Esophagus muscularis mucosa (tissue), 4 donors: ENCODE measurements around the gene ACTN4. TPM values are rescaled to one million over a fixed set of nuclear protein-coding genes. Genes with fewer than 3 reads are reported as not detected.

ENCODE experiments used
- DNase-seq: peaks from one replicate; pipeline ENCODE4 v3.0.0-alpha.2; 2017; ENCODE audit errors: extremely low spot score
- H3K27ac ChIP-seq, 4 donors: fragments of 200-600 bp; sonication (generic); replicated peaks in 1 of 4; 1 replicate in 3 of 4; 2 replicates in 1 of 4; pipeline ENCODE4 v1.5.1; 2016 to 2019; ENCODE audit warnings: mild to moderate bottlenecking in 1 of 4
- H3K27me3 ChIP-seq, 4 donors: fragments of 200-600 bp; sonication (generic); one replicate each; pipeline versions ENCODE4 v1.5.1 to v1.6.0; 2016 to 2019
- H3K36me3 ChIP-seq, 4 donors: fragments of 200-600 bp; sonication (generic); one replicate each; pipeline ENCODE4 v1.5.1; 2016 to 2019
- H3K4me1 ChIP-seq, 4 donors: fragments of 200-600 bp; sonication (generic); one replicate each; pipeline ENCODE4 v1.5.1; 2016 to 2019
- H3K4me3 ChIP-seq, 4 donors: fragments of 200-600 bp; sonication (generic); 1 replicate in 2 of 4; 2 replicates in 2 of 4; pipeline ENCODE4 v1.5.1; 2016 to 2019; ENCODE audit warnings: mild to moderate bottlenecking in 4 of 4, moderate library complexity in 1 of 4
- H3K9me3 ChIP-seq, 4 donors: fragments of 200-600 bp; sonication (generic); 1 replicate in 3 of 4; 2 replicates in 1 of 4; pipeline ENCODE4 v1.5.1; 2016 to 2019
- CTCF ChIP-seq, 3 experiments: fragments of 200-600 bp in 2 of 3; fragments of 450-650 bp in 1 of 3; sonication (generic) in 2 of 3; IDR thresholded peaks; one replicate each; pipeline ENCODE4 v1.5.1; 2017 to 2019; ENCODE audit warnings: antibody characterized with exemption in 3 of 3, mild to moderate bottlenecking in 2 of 3, moderate library complexity in 1 of 3
- EP300 ChIP-seq: sonication (generic); formaldehyde crosslinking; IDR thresholded peaks from one replicate; pipeline ENCODE4 v1.6.1; 2017; ENCODE audit warnings: antibody characterized with exemption
- POLR2A ChIP-seq: fragments of 450-650 bp; IDR thresholded peaks from one replicate; pipeline ENCODE4 v1.6.1; 2017; ENCODE audit warnings: antibody characterized with exemption, moderate library complexity, mild to moderate bottlenecking, low read depth
- POLR2AphosphoS5 ChIP-seq, 2 donors: sonication (generic); formaldehyde crosslinking; IDR thresholded peaks; one replicate each; pipeline ENCODE4 v1.6.1; 2017; ENCODE audit warnings: antibody characterized with exemption in 2 of 2
- WGBS: methylation state at CpG from one replicate; pipeline ENCODE4 v1.1.5; 2018; 5-methylcytosine and 5-hydroxymethylcytosine counted together
- intact Hi-C: fragments of 100-400 bp; cut with DNase I; formaldehyde crosslinking; loops from one replicate; pipeline ENCODE4 v1.15.1; 2023
- total RNA-seq, 4 donors: library from RNA; depleted of rRNA; stranded (reverse); fragments of >200 nt; gene quantifications; one replicate each; pipeline versions ENCODE4 v1.1.0 to v1.2.1, GENCODE V29; 2016

The ACTN4 gene
- total RNA-seq, 4 donors from 2014 or later, result 416 to 816 (median 598) TPM

GRCh38 chr19:38661136-38661535, 13.7 kb downstream of the ACTN4 start:
- no peak for DNase-seq
- no peaks in the 10 kb centered on the region for H3K9me3 ChIP-seq
- 61% methylated on average over 7 of the region's 7 CpGs for WGBS
- H3K4me1 ChIP-seq, result peaks cover 98 to 100% (median 99%) of the 10 kb centered on the region in 4 donors
- H3K27ac ChIP-seq, result peak overlapping the region; percentile 92 to 99 (median 98)
- peaks cover 0 to 14% (median 2%) of the 10 kb centered on the region in 4 donors for H3K36me3 ChIP-seq
- intact Hi-C loops, result no loop called here
- no peak overlapping the region for H3K4me3 ChIP-seq
- no peaks in the 10 kb centered on the region for H3K27me3 ChIP-seq
- TF ChIP-seq EP300 (no peak), POLR2AphosphoS5 (IDR thresholded peaks at IDR 0.05) (no peak), CTCF (IDR thresholded peaks at IDR 0.05) (no peak), POLR2A (no peak)

GRCh38 chr19:38661996-38662395, 14.5 kb downstream of the ACTN4 start:
- intact Hi-C loops, result no loop called here
- Histone ChIP-seq H3K27me3 (no peaks in the 10 kb centered on the region), H3K36me3 (peaks cover 0 to 9% (median 2%) of the 10 kb centered on the region in 4 donors), H3K4me3 (no peak overlapping the region), H3K9me3 (no peaks in the 10 kb centered on the region), H3K4me1 (peaks cover 98 to 100% (median 99%) of the 10 kb centered on the region in 4 donors), H3K27ac (peak overlapping the region; percentile 92 to 99 (median 98))
- 24% methylated on average over 1 of the region's 1 CpG for WGBS
- DNase-seq, result no peak
- TF ChIP-seq POLR2A, result no peak
- no peak for TF ChIP-seq EP300
- no peak for TF ChIP-seq POLR2AphosphoS5 (IDR thresholded peaks at IDR 0.05)
- no peak for TF ChIP-seq CTCF (IDR thresholded peaks at IDR 0.05)

- H3K4me1 ChIP-seq, result peaks cover 98 to 100% (median 99%) of the 10 kb centered on the region in 4 donors
These were observed 15.2 kb downstream of the ACTN4 start for GRCh38 chr19:38662537-38663155.

GRCh38 chr19:38663156-38663651, 15.8 kb downstream of the ACTN4 start:
- WGBS, result 82% methylated on average over 22 of the region's 22 CpGs
- TF ChIP-seq EP300 (no peak), POLR2AphosphoS5 (IDR thresholded peaks at IDR 0.05) (no peak), CTCF (IDR thresholded peaks at IDR 0.05) (no peak), POLR2A (no peak)
- Histone ChIP-seq H3K4me3 (peak overlapping the region in 3 of 4 donors; percentile 19 to 24 (median 22)), H3K9me3 (no peaks in the 10 kb centered on the region), H3K36me3 (peaks cover 0 to 9% (median 2%) of the 10 kb centered on the region in 4 donors), H3K27me3 (no peaks in the 10 kb centered on the region), H3K27ac (peak overlapping the region; percentile 92 to 99 (median 98)), H3K4me1 (peaks cover 98 to 100% (median 99%) of the 10 kb centered on the region in 4 donors)
- DNase-seq, result no peak
- intact Hi-C loops, result no loop called here

More at GRCh38 chr19:38662537-38663155, 15.2 kb downstream of the ACTN4 start:
- H3K27ac ChIP-seq, result peak overlapping the region; percentile 92 to 99 (median 98)
- DNase-seq, result no peak
- peaks cover 0 to 9% (median 2%) of the 10 kb centered on the region in 4 donors for H3K36me3 ChIP-seq
- 59% methylated on average over 7 of the region's 7 CpGs for WGBS
- no peak overlapping the region for H3K4me3 ChIP-seq
- no peak for TF ChIP-seq EP300
- TF ChIP-seq CTCF (IDR thresholded peaks at IDR 0.05), result no peak
- no peak for TF ChIP-seq POLR2AphosphoS5 (IDR thresholded peaks at IDR 0.05)
- no peak for TF ChIP-seq POLR2A
- intact Hi-C loops, result no loop called here
- no peaks in the 10 kb centered on the region for H3K9me3 ChIP-seq
- H3K27me3 ChIP-seq, result no peaks in the 10 kb centered on the region
